GM19438 (cell line): Measurements from ENCODE around the gene SLC52A1.
A peak's percentile ranks its signal among the peaks of the same experiment; 100 is the strongest.
"Not testable (repeated sequence)": the region's sequence is repeated elsewhere in the genome, so short reads cannot be mapped to it uniquely, and the experiment has no call there.

ENCODE experiments used
- ATAC-seq: cut with Tn5 transposase; IDR thresholded peaks from one replicate; pipeline ENCODE4 v1.9.1; 2021; ENCODE audit warnings: low read depth; ENCODE audit not compliant: unreplicated experiment

Gene SLC52A1

GRCh38 chr17:5031365-5032082 is 3.7 kb downstream of the SLC52A1 start:
- ATAC-seq = no peak

- not testable (repeated sequence) for ATAC-seq
Measured at GRCh38 chr17:5030168-5030567, 5.1 kb downstream of the SLC52A1 start.

DNA sequence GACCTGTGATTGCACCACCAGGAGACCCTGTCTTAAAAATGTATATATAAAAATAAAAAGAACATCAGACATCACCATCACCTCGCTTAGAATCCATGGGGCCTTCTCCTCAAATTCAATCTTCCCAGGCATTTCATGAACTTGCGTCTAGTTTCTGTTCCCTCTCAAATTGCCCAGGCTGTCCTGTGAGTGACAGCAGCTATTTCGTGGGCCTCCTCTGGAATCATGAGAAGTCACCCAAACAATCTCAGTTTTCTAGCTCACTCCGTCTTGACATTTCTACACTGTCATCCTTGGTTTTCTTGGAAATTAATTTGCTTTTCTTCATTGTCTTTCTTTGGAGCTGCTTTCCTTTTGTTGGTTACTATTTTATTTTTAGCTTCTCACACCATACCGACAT is 7.3 kb downstream of the SLC52A1 start:
- no peak for ATAC-seq

- ATAC-seq = no peak
Measured at GRCh38 chr17:5027299-5027698, 7.9 kb downstream of the SLC52A1 start.

- ATAC-seq = no peak
Measured at GRCh38 chr17:5024604-5025003, 10.6 kb downstream of the SLC52A1 start.

DNA sequence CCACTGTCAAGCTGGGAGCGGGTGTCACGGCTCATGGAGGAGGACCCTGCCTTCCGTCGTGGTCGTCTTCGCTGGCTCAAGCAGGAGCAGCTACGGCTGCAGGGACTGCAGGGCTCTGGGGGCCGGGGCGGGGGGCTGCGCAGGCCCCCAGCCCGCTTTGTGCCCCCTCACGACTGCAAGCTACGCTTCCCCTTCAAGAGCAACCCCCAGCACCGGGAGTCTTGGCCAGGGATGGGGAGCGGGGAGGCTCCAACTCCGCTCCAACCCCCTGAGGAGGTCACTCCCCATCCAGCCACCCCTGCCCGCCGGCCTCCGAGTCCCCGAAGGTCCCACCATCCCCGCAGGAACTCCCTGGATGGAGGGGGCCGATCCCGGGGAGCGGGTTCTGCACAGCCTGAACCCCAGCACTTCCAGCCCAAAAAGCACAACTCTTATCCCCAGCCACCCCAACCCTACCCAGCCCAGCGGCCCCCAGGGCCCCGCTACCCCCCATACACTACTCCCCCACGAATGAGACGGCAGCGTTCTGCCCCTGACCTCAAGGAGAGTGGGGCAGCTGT is 11.6 kb downstream of the SLC52A1 start:
- no peak for ATAC-seq

- no peak for ATAC-seq
Measured at GRCh38 chr17:5022171-5022711, 13.0 kb downstream of the SLC52A1 start.

DNA sequence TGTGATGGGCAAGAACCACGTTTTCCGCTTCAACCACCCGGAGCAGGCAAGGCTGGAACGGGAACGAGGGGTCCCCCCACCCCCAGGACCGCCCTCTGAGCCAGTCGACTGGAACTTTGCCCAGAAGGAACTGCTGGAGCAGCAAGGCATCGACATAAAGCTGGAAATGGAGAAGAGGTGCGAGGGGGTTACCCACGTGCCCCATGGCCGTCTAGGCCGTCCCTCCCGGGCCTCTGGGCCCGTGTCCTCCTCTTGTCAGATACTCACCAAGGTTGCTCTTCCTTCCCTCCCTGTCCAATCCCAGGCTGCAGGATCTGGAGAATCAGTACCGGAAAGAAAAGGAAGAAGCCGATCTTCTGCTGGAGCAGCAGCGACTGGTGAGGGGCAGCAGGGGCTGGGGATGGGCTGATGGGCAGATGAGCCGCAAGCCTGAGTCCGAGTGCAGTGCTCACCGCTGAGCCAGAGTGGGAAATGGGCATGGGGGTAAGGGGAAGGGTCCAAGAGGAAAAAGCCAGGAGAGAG is 14.7 kb downstream of the SLC52A1 start:
- ATAC-seq = no peak

GRCh38 chr17:5019475-5019956 is 15.7 kb downstream of the SLC52A1 start:
- no peak for ATAC-seq

DNA sequence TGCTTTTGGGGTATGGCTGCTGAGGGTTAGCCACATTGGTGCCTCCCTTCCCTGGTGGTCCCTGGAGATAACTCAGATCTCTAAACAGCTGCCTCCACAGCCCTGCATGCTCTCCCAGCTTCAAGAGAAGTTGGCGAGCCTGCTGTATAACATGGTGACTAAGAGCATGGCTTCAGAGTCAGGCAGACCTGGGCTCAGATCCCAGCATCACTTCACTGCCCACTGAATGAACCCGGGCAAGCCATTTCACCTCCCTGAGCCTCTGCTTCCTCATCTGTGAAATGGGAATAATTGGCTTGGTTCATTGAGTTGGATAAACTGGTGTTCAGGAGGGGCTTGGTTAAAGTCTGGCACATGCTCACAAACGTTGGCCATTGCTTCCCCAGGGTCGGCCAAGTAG is 20.9 kb downstream of the SLC52A1 start:
- ATAC-seq = no peak

DNA sequence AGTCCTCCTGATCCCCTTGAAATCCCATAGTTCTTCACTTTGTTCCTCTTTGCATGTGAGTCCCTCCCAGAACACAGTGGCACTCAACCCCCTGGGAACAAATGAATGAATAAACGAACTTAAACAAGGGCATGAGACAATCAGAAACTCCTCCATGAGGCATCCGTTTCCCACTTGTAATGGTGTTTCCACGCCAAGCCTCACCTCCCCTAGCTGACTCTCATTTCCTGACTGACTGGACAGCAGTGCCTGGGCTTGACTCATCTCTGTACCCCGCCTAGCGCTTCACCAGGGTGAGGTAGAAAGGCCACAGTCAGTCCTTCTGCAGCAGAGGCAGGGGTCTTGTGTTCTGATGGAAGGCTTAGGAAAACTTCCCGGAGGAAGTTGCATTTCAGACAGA is 23.3 kb downstream of the SLC52A1 start:
- no peak for ATAC-seq

DNA sequence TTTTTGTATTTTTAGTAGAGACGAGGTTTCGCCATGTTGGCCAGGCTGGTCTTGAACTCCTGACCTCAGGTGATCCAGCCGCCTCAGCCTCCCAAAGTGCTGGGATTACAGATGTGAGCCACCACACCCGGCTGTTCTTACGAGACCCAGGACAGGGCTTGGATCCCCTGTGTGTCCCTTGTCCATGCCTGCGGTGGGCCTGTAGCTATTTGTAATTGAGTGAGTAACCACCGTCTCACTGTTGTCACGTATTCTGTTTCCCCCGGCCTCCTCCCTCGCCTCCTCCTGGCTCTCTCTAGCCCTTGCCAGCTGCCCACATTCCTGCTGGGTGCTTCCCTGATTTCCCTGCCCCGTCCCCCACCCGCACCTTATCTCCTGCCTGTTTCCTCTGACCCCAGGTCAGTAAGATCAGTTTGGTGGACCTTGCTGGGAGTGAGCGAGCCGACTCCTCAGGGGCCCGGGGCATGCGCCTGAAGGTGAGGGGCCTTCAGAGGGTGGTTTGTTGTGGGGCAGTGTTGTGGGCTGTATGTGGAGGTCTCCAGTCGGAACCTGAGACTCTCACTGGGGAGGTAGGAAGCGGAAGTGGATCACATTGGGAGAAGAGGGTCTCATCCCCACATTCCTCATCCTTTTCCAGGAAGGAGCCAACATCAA is 31.9 kb downstream of the SLC52A1 start:
- no peak for ATAC-seq

DNA sequence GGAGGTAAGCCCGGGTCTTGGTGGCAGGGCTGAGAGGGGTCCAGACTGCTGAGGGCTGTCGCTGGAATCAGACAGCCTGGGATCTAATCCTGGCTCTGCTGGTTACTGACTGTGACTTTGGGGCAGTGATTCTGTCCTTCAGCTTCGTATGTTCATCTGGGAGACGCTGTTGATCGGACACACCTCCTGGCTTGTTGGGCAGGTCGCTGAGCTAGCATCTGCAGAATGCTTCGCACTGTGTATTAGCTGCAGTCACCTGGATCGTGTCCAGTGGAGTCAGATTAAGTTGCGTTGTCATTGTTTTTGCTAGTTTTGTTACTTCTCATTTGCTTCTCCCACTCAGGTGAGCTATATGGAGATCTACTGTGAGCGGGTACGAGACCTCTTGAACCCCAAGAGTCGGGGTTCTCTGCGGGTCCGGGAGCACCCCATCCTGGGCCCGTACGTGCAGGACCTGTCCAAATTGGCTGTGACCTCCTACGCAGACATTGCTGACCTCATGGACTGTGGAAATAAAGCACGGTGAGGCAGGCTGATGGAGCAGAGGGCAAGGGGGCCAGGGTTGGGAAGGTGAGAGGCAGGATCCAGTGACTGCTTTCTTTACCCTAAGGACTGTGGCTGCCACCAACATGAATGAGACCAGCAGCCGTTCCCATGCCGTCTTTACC is 33.0 kb downstream of the SLC52A1 start:
- no peak for ATAC-seq

DNA sequence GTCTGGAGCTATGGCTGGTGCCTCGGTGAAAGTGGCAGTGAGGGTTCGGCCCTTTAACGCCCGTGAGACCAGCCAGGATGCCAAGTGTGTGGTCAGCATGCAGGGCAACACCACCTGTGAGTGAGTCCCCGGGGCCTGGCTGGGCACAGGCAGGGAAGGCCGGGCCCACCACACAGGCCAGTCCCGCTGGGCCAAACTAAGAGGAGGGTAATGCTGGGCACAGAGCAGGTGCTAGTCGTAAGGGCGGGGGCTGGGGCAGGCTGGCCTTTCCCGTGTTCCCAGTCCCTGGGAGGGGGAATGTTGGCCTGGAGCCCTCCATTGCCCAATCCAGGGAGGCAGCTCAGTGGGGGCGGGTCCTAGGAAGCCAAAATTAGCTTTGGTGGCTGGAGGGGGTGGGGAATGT is 35.0 kb downstream of the SLC52A1 start:
- no peak for ATAC-seq

DNA sequence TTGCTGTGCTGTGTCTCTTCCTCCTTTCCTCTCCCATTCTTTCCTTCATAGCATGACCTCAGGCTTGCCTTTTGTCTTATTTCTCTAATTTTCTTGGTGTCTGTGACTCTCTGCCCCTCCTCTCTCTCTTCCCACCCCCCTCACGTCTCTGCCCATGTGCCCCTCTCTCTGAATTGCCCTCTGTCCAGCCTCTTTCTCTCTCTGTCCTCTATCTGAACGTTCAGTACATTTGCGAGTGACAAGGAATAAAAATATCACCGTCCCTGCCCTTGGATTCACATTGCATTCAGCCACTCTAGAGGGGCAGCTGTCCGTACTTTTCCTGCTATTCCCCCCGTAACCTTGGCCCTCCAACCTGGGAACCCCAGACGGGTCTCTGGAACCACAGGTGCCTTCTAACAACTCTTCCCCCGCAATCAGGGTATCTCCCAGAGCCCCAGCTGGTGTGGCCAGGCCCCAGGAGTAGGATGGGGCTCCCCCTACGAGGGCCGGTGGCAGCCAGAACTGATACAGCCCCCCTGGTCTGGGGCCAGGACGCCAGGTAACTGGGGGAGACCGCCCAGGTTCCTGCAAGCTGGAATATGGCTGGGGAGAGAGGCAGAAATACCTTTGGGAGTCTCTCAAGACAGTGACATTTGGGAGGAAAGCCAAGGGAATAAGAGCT is 35.7 kb downstream of the SLC52A1 start:
- ATAC-seq = no peak

GRCh38 chr17:4998732-4999429 is 36.3 kb downstream of the SLC52A1 start:
- ATAC-seq = no peak

DNA sequence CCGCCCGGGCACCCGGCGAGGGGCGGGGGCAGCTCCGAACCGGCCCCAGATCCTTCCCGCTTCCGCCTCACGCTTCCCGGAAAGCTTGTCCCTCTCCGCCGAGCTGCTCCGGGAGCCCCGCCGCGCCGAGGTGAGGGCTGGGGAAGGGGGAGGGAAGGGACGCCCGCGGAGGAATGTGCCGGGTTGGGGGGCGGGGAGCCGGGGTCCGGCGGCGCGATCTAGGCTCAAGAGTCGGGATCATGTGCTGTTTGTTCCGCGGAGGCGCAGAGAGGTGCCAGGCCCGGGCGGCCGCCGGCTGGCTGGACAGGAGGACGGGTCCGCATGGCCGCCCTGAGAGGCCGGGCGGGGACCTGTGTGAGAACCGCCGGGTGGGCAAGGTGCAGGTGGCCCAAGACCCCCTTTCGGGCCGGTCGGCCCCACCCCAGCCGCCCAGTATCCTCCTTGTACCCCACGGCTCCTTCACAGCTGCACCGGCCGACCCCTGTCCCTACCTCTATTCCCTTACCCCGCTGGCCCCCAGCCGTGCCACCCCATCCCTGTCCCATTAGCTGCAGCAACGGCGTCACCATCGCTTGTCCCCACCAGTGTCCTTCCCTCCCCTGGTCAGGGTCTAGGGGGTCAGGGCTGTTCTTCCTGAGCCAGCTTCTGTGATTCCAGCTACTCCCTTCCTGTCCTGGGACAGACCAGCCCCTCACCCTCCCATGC is 37.0 kb downstream of the SLC52A1 start:
- ATAC-seq = peak; percentile 5

DNA sequence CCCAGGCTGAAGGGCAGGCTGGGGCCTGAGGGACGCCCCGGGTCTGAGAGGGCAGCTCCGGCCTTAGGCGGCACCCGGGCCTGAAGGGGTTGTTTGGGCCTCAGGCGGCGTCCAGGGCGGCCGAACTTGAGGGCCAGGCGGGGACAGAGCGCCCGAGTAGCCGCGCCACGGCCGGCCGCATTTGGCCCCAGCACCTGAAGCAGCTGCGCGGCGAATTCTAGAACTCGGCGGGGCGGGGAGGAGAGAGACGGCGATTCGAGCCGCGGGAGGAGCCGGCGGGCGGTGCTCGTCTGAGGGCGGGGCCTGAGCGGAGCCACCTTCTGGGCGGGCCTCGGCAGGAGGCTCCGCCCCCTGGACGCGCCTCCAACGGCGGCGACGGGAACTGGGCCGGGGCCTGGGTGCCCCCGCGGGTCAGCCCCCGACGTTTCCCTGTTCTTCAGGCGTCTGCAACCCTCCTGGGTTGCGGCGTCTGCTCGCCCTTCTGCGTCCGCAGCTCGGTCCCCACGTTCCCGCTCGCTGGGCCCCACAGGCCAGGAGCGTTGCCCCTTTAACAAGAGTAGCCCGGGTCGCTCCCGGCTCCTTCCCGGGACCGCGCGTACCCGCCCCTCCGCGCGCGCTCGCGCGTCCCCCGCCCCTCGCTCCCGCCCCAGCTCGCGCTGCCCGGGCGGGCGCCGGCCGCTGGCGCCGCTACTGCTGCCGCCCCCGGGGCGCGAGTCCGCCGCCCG is 37.8 kb downstream of the SLC52A1 start, which contains the start of the genes INCA1 and KIF1C:
INCA1 (minus strand) TSS at position 221 of the 725 bp plus-strand sequence. CDS start 3,085 bp downstream, outside the sequence.
KIF1C (plus strand) TSS at position 649 of the 725 bp plus-strand sequence. CDS start 2,297 bp downstream, outside the sequence.
- peak; percentile 82 for ATAC-seq
